ENCODE measurements around the gene ZNF438.

ZNF438 gene

GRCh38 chr10:30832001-30832748 lies 199.5 kb downstream of the ZNF438 start:
- Histone ChIP-seq H3K36me3 (no peaks in the 10 kb centered on the region), H3K4me3 (ENCODE audit: low read depth, low read length) (no peak overlapping the region), H3K27ac (no peak overlapping the region), H3K9me3 (ENCODE audit: severe bottlenecking) (no peaks in the 10 kb centered on the region), H3K27me3 (ENCODE audit: insufficient read depth, low read depth, severe bottlenecking) (no peaks in the 10 kb centered on the region)
- DNase-seq, result no peak
- TF ChIP-seq, protein P1, sequence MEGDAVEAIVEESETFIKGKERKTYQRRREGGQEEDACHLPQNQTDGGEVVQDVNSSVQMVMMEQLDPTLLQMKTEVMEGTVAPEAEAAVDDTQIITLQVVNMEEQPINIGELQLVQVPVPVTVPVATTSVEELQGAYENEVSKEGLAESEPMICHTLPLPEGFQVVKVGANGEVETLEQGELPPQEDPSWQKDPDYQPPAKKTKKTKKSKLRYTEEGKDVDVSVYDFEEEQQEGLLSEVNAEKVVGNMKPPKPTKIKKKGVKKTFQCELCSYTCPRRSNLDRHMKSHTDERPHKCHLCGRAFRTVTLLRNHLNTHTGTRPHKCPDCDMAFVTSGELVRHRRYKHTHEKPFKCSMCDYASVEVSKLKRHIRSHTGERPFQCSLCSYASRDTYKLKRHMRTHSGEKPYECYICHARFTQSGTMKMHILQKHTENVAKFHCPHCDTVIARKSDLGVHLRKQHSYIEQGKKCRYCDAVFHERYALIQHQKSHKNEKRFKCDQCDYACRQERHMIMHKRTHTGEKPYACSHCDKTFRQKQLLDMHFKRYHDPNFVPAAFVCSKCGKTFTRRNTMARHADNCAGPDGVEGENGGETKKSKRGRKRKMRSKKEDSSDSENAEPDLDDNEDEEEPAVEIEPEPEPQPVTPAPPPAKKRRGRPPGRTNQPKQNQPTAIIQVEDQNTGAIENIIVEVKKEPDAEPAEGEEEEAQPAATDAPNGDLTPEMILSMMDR (IDR thresholded peaks at IDR 0.05; ENCODE audit: low read depth, low read length), result no peak

GRCh38 chr10:30831426-30831825 lies 200.2 kb downstream of the ZNF438 start:
- TF ChIP-seq, protein P1 (IDR thresholded peaks at IDR 0.05; ENCODE audit: low read depth, low read length), result no peak
- DNase-seq, result no peak
- H3K36me3 ChIP-seq, result no peaks in the 10 kb centered on the region
- H3K4me3 ChIP-seq (ENCODE audit: low read depth, low read length), result no peak overlapping the region
- H3K27ac ChIP-seq, result no peak overlapping the region
- H3K9me3 ChIP-seq (ENCODE audit: severe bottlenecking), result no peaks in the 10 kb centered on the region
- H3K27me3 ChIP-seq (ENCODE audit: insufficient read depth, low read depth, severe bottlenecking), result no peaks in the 10 kb centered on the region

- Histone ChIP-seq H3K4me3 (ENCODE audit: low read depth, low read length) (no peak overlapping the region), H3K36me3 (no peaks in the 10 kb centered on the region), H3K27ac (no peak overlapping the region), H3K27me3 (ENCODE audit: insufficient read depth, low read depth, severe bottlenecking) (no peaks in the 10 kb centered on the region), H3K9me3 (ENCODE audit: severe bottlenecking) (no peaks in the 10 kb centered on the region)
- DNase-seq, result no peak
- TF ChIP-seq, protein P1 (IDR thresholded peaks at IDR 0.05; ENCODE audit: low read depth, low read length), result no peak
Measured at GRCh38 chr10:30830315-30831230, 201.1 kb downstream of the ZNF438 start.

DNA sequence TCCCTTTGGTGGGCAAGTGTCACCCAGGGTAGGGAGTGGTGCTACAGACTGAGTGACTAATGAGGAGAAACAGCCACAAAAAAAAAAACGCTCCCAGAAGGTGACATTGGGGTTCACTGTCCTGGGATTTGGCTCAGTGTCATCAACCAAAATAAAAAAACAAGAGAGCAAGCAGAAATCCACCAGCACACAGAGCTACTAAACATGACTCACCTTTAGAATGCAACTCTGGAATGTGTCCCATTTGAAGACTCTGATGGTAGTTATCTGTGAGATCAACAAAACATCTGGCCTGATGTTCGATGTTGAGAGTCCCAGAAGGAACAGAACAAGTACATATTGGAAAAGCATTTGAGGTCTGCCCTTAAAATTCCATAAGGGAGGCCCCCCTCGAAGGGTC lies 201.8 kb downstream of the ZNF438 start:
- H3K27me3 ChIP-seq (ENCODE audit: insufficient read depth, low read depth, severe bottlenecking), result no peaks in the 10 kb centered on the region
- no peak overlapping the region for H3K4me3 ChIP-seq (ENCODE audit: low read depth, low read length)
- TF ChIP-seq, protein P1 (IDR thresholded peaks at IDR 0.05; ENCODE audit: low read depth, low read length), result no peak
- no peaks in the 10 kb centered on the region for H3K9me3 ChIP-seq (ENCODE audit: severe bottlenecking)
- no peaks in the 10 kb centered on the region for H3K36me3 ChIP-seq
- H3K27ac ChIP-seq, result no peak overlapping the region
- no peak for DNase-seq

DNA sequence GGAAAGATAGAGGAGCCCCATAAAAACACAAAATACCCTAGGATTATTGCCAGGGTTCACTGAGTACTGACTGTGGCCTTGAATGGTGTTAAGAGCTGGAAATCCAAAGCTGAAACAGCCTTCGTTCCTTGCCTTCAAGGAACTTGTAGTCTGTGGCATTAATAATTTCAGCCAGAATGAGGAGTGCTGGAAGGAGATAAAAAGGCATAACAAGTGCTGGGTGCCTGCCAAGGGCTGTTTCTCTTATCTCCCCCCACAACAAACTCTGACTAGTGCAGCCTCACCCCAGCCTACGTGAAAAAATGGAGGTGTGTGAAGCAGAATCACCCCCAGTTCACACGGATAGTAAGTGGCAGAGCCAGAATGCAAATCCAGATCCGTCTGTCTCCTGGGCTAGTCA lies 203.0 kb downstream of the ZNF438 start:
- TF ChIP-seq, protein P1 (IDR thresholded peaks at IDR 0.05; ENCODE audit: low read depth, low read length), result no peak
- Histone ChIP-seq H3K4me3 (ENCODE audit: low read depth, low read length) (no peak overlapping the region), H3K27me3 (ENCODE audit: insufficient read depth, low read depth, severe bottlenecking) (no peaks in the 10 kb centered on the region), H3K9me3 (ENCODE audit: severe bottlenecking) (no peaks in the 10 kb centered on the region), H3K27ac (no peak overlapping the region), H3K36me3 (no peaks in the 10 kb centered on the region)
- no peak for DNase-seq
